Breast epithelium (tissue), 4 donors: Measurements from ENCODE around the gene PROSER1. TPM values are rescaled to one million over a fixed set of nuclear protein-coding genes. Genes with fewer than 3 reads are reported as not detected.
A peak's percentile ranks its signal among the peaks of the same experiment; 100 is the strongest.

Experiments used
- DNase-seq, 2 donors: peaks; one replicate each; pipeline ENCODE4 v3.0.0-alpha.2; 2019; ENCODE audit warnings: low spot score in 2 of 2
- H3K27ac ChIP-seq, 2 donors: fragments of 200-600 bp; sonication (generic) in 1 of 2; one replicate each; pipeline ENCODE4 v1.5.1; 2016 to 2019; ENCODE audit warnings: mild to moderate bottlenecking in 1 of 2
- H3K27me3 ChIP-seq, 2 donors: fragments of 200-600 bp; sonication (generic) in 1 of 2; one replicate each; pipeline versions ENCODE4 v1.5.1 to v1.6.0; 2017 to 2019; ENCODE audit warnings: control low read depth in 1 of 2, mild to moderate bottlenecking in 1 of 2
- H3K36me3 ChIP-seq: fragments of 200-600 bp; one replicate; pipeline ENCODE4 v1.5.1; 2019
- H3K4me1 ChIP-seq, 2 donors: fragments of 200-600 bp; sonication (generic); one replicate each; pipeline ENCODE4 v1.5.1; 2016 to 2019; ENCODE audit warnings: control low read depth in 1 of 2
- H3K4me3 ChIP-seq, 3 donors: fragments of 200-600 bp; sonication (generic); 1 replicate in 2 of 3; 2 replicates in 1 of 3; pipeline ENCODE4 v1.5.1; 2016 to 2019; ENCODE audit warnings: mild to moderate bottlenecking in 3 of 3, moderate library complexity in 2 of 3
- H3K9me3 ChIP-seq, 2 donors: fragments of 200-600 bp; sonication (generic) in 1 of 2; one replicate each; pipeline ENCODE4 v1.5.1; 2016 to 2019; ENCODE audit warnings: control low read depth in 1 of 2
- CTCF ChIP-seq, 3 donors: fragments of 450-650 bp; IDR thresholded peaks; one replicate each; pipeline ENCODE4 v1.5.1; 2016 to 2017; ENCODE audit warnings: antibody characterized with exemption in 3 of 3, mild to moderate bottlenecking in 3 of 3, moderate library complexity in 3 of 3
- POLR2A ChIP-seq: fragments of 450-650 bp; IDR thresholded peaks from one replicate; pipeline ENCODE4 v1.6.1; 2016; ENCODE audit warnings: antibody characterized with exemption, mild to moderate bottlenecking, moderate library complexity
- POLR2AphosphoS5 ChIP-seq, 3 donors: sonication (generic); formaldehyde crosslinking; IDR thresholded peaks; one replicate each; pipeline ENCODE4 v1.6.1; 2017; ENCODE audit warnings: antibody characterized with exemption in 3 of 3
- intact Hi-C: fragments of 100-400 bp; cut with DNase I; formaldehyde crosslinking; loops from one replicate; pipeline ENCODE4 v1.15.1; 2023; ENCODE audit warnings: low total_unique reads
- total RNA-seq, 3 donors: library from RNA; depleted of rRNA; stranded (reverse); fragments of >200 nt; gene quantifications; one replicate each; pipeline ENCODE4 v1.1.0, GENCODE V29; 2016

The PROSER1 gene
- total RNA-seq, 3 donors from 2014 or later = 16.1 to 25.5 (median 20.3) TPM

- TF ChIP-seq POLR2AphosphoS5 (IDR thresholded peaks at IDR 0.05) (no peak), CTCF (IDR thresholded peaks at IDR 0.05) (no peak), POLR2A (no peak)
- H3K27ac ChIP-seq = peak overlapping the region; percentile 90 to 94
- H3K27me3 ChIP-seq = no peaks in the 10 kb centered on the region
- H3K4me3 ChIP-seq = peak overlapping the region; percentile 75 to 90 (median 89)
- intact Hi-C loops = no loop called here
- H3K36me3 ChIP-seq = no peaks in the 10 kb centered on the region
- peaks cover 0 to 15% of the 10 kb centered on the region in 2 donors for H3K4me1 ChIP-seq
- H3K9me3 ChIP-seq = no peaks in the 10 kb centered on the region
- DNase-seq = no peak
Measured at GRCh38 chr13:39039041-39039440, 1.2 kb upstream of the PROSER1 start.

GRCh38 chr13:39038569-39039030 lies 711 bp upstream of the PROSER1 start:
- Histone ChIP-seq H3K27ac (peak overlapping the region; percentile 90 to 94), H3K27me3 (no peaks in the 10 kb centered on the region), H3K4me3 (peak overlapping the region; percentile 75 to 90 (median 89)), H3K9me3 (no peaks in the 10 kb centered on the region), H3K4me1 (peaks cover 0 to 15% of the 10 kb centered on the region in 2 donors), H3K36me3 (no peaks in the 10 kb centered on the region)
- no peak for DNase-seq
- TF ChIP-seq POLR2A (no peak), POLR2AphosphoS5 (IDR thresholded peaks at IDR 0.05) (no peak), CTCF (IDR thresholded peaks at IDR 0.05) (no peak)
- intact Hi-C loops = no loop called here

GRCh38 chr13:39037410-39037879 lies 444 bp downstream of the PROSER1 start:
- Histone ChIP-seq H3K27me3 (no peaks in the 10 kb centered on the region), H3K27ac (peak overlapping the region; percentile 90 to 94), H3K9me3 (no peaks in the 10 kb centered on the region), H3K4me1 (peaks cover 0 to 15% of the 10 kb centered on the region in 2 donors), H3K4me3 (peak overlapping the region; percentile 75 to 90 (median 89)), H3K36me3 (no peaks in the 10 kb centered on the region)
- DNase-seq = peak in 1 of 2 donors; percentile 23
- intact Hi-C loops = no loop called here
- TF ChIP-seq POLR2A (no peak), POLR2AphosphoS5 (IDR thresholded peaks at IDR 0.05) (no peak), CTCF (IDR thresholded peaks at IDR 0.05) (no peak)

GRCh38 chr13:39036212-39036611 lies 1.7 kb downstream of the PROSER1 start:
- H3K27me3 ChIP-seq = no peaks in the 10 kb centered on the region
- peak overlapping the region; percentile 75 to 90 (median 89) for H3K4me3 ChIP-seq
- peaks cover 0 to 15% of the 10 kb centered on the region in 2 donors for H3K4me1 ChIP-seq
- intact Hi-C loops = no loop called here
- no peaks in the 10 kb centered on the region for H3K9me3 ChIP-seq
- H3K36me3 ChIP-seq = no peaks in the 10 kb centered on the region
- no peak overlapping the region for H3K27ac ChIP-seq
- DNase-seq = no peak
- TF ChIP-seq POLR2AphosphoS5 (IDR thresholded peaks at IDR 0.05) (no peak), POLR2A (no peak), CTCF (IDR thresholded peaks at IDR 0.05) (no peak)

GRCh38 chr13:39035799-39036198 lies 2.1 kb downstream of the PROSER1 start:
- TF ChIP-seq POLR2A (no peak), POLR2AphosphoS5 (IDR thresholded peaks at IDR 0.05) (no peak), CTCF (IDR thresholded peaks at IDR 0.05) (no peak)
- Histone ChIP-seq H3K36me3 (no peaks in the 10 kb centered on the region), H3K9me3 (no peaks in the 10 kb centered on the region), H3K27ac (no peak overlapping the region), H3K4me1 (peaks cover 0 to 12% of the 10 kb centered on the region in 2 donors), H3K27me3 (no peaks in the 10 kb centered on the region), H3K4me3 (peak overlapping the region in 2 of 3 donors; percentile 89 to 90)
- DNase-seq = no peak
- intact Hi-C loops = no loop called here
